Activated T-helper 1 cell treated with anti-CD3 and anti-CD28 coated beads, Interleukin-12 subunit alpha, Interleukin-12 subunit beta, Interleukin-2, Interleukin-4 antibody, amounts not matched to agents 30 ng/mL and 10 ng/mL and 1 ng/mL, durations not matched to agents 14 hours and 24 hours and 36 hours (primary cell): Measurements from ENCODE around the gene CRLF2. TPM values are rescaled to one million over a fixed set of nuclear protein-coding genes. Genes with fewer than 3 reads are reported as not detected.
"Not testable (repeated sequence)": the region's sequence is repeated elsewhere in the genome, so short reads cannot be mapped to it uniquely, and the experiment has no call there.

ENCODE experiments used
- DNase-seq: peaks from one replicate; pipeline ENCODE4 v3.0.0; 2021; ENCODE audit warnings: low spot score
- H3K27ac Mint-ChIP-seq: one replicate; pipeline ENCODE4 v1.8.0; 2021; ENCODE audit warnings: mild to moderate bottlenecking, mixed read lengths
- H3K27me3 Mint-ChIP-seq: one replicate; pipeline ENCODE4 v1.8.0; 2022; ENCODE audit warnings: mild to moderate bottlenecking, moderate library complexity, mixed read lengths; ENCODE audit not compliant: insufficient read depth
- H3K36me3 Mint-ChIP-seq: one replicate; pipeline ENCODE4 v1.8.0; 2021; ENCODE audit warnings: low read depth, mixed read lengths
- H3K4me1 Mint-ChIP-seq: one replicate; pipeline ENCODE4 v1.8.0; 2021; ENCODE audit warnings: low read depth, mixed read lengths
- H3K4me3 Mint-ChIP-seq: one replicate; pipeline ENCODE4 v1.8.0; 2021; ENCODE audit warnings: mild to moderate bottlenecking, moderate library complexity, mixed read lengths
- H3K9me3 Mint-ChIP-seq: one replicate; pipeline ENCODE4 v1.8.0; 2021; ENCODE audit warnings: mixed read lengths
- intact Hi-C: fragments of 100-400 bp; cut with micrococcal nuclease; formaldehyde crosslinking; loops from one replicate; pipeline ENCODE4 v1.15.1; 2024
- total RNA-seq: library from RNA; stranded (reverse); gene quantifications from 2 replicates; pipeline ENCODE4 v1.2.3, GENCODE V29; 2022

Gene CRLF2
- total RNA-seq, 1 donor from 2014 or later: 1.3 TPM

GRCh38 chrX:1156681-1157455 lies 55.6 kb downstream of the CRLF2 start:
- H3K36me3 Mint-ChIP-seq, H3K4me1 Mint-ChIP-seq, H3K27me3 Mint-ChIP-seq, H3K27ac Mint-ChIP-seq, DNase-seq, H3K4me3 Mint-ChIP-seq, intact Hi-C loops: not testable (repeated sequence)
- H3K9me3 Mint-ChIP-seq: peaks cover 17% of the 10 kb centered on the region

GRCh38 chrX:1153940-1154339 lies 58.5 kb downstream of the CRLF2 start:
- intact Hi-C loops: no loop called here
- no peaks in the 10 kb centered on the region for H3K4me1 Mint-ChIP-seq
- no peak overlapping the region for H3K27ac Mint-ChIP-seq
- H3K4me3 Mint-ChIP-seq: no peak overlapping the region
- no peaks in the 10 kb centered on the region for H3K36me3 Mint-ChIP-seq
- no peaks in the 10 kb centered on the region for H3K9me3 Mint-ChIP-seq
- DNase-seq: no peak
- H3K27me3 Mint-ChIP-seq: no peaks in the 10 kb centered on the region

GRCh38 chrX:1152090-1152489 lies 60.4 kb downstream of the CRLF2 start:
- Mint-ChIP-seq H3K27me3 (peaks cover 2% of the 10 kb centered on the region), H3K27ac (no peak overlapping the region), H3K9me3 (no peaks in the 10 kb centered on the region), H3K36me3 (no peaks in the 10 kb centered on the region), H3K4me3 (no peak overlapping the region), H3K4me1 (no peaks in the 10 kb centered on the region)
- intact Hi-C loops: no loop called here
- DNase-seq: no peak

GRCh38 chrX:1151378-1152077 lies 60.9 kb downstream of the CRLF2 start:
- Mint-ChIP-seq H3K9me3 (no peaks in the 10 kb centered on the region), H3K4me1 (no peaks in the 10 kb centered on the region), H3K4me3 (no peak overlapping the region), H3K27ac (no peak overlapping the region), H3K36me3 (no peaks in the 10 kb centered on the region), H3K27me3 (peaks cover 2% of the 10 kb centered on the region)
- intact Hi-C loops: no loop called here
- DNase-seq: no peak

DNA sequence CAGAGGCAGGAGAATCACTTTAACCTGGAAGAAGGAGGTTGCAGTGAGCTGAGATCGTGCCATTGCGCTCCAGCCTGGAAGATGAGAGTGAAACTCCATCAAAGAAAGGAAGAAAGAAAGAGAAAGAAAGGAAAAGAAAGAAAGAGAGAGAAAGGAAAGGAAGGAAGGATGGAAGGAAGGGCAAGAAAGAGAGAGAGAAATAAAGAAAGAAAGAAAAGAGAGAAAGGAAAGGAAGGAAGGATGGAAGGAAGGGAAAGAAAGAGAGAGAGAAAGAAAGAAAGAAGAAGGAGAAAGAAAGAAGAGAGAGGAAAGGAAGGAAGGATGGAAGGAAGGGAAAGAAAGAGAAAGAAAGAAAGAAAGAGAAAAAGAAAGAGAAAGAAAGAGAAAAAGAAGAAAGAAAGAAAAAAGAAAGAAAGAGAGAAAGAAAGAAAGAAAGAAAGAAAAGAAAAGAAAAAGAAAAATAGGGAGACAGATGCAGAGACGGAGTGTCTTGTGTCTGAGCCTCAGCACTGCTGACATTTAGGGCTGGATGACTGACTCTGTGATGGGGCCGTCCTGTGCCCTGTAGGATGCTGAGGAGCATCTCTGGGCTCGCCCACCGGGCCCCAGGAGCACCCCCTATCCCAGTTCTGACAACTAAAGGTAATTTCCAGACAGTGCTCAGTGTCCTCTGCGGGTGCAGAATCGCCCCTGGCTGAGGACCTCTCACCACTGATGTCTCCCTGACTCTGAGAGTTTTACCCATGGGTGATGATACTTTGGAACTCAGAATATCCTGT lies 61.7 kb downstream of the CRLF2 start:
- H3K27me3 Mint-ChIP-seq: peaks cover 2% of the 10 kb centered on the region
- no peak overlapping the region for H3K27ac Mint-ChIP-seq
- H3K4me3 Mint-ChIP-seq: no peak overlapping the region
- DNase-seq: no peak
- intact Hi-C loops: no loop called here
- H3K9me3 Mint-ChIP-seq: no peaks in the 10 kb centered on the region
- no peaks in the 10 kb centered on the region for H3K36me3 Mint-ChIP-seq
- no peaks in the 10 kb centered on the region for H3K4me1 Mint-ChIP-seq

DNA sequence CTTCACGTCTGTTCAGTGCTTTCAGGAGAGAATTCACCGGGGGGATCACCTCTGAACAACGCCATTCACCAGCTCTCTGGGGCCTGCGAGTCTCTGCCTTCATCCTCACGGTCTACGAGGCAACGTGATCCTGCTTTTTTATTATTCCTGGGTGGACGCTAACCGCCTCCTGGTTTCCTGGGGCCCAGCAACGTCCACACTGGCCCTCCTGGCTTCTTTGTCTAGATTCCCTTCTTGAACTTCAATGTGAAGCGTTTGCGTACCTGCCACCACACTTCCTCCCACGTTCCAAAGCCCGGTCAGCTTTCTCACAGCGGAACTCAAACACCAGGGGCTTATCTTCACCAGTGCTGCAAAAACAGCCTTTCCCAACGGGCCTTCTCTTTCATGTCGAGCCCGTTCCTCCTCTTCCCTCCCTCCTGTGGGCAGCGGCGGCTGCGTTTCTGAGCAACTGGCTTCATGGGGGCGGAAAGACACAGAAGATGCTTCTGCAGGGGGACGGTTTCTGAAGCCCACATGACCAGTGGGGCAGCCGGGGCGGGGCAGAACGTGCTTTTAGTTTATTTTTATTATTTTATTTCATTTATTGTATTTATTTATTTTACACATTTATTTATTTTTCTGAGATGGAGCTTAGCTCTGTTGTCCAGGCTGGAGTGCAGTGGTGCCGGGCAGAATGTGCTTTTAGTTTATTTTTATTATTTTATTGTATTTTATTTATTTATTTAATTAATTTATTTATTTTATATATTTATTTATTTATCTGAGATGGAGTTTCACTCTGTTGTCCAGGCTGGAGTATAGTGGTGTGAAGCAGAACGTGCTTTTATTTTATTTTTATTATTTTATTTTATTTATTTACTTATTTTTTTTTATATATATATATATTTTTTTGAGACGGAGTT lies 64.6 kb downstream of the CRLF2 start:
- no peak overlapping the region for H3K27ac Mint-ChIP-seq
- intact Hi-C loops: no loop called here

GRCh38 chrX:1144293-1144692 lies 68.2 kb downstream of the CRLF2 start:
- H3K4me3 Mint-ChIP-seq: no peak overlapping the region
- H3K9me3 Mint-ChIP-seq: no peaks in the 10 kb centered on the region
- no peak for DNase-seq
- intact Hi-C loops: no loop called here
- peaks cover 2% of the 10 kb centered on the region for H3K27me3 Mint-ChIP-seq
- no peak overlapping the region for H3K27ac Mint-ChIP-seq
- H3K4me1 Mint-ChIP-seq: no peaks in the 10 kb centered on the region
- no peaks in the 10 kb centered on the region for H3K36me3 Mint-ChIP-seq

More for the DNA sequence above, 64.6 kb downstream of the CRLF2 start:
- Mint-ChIP-seq H3K27me3 (peaks cover 2% of the 10 kb centered on the region), H3K36me3 (no peaks in the 10 kb centered on the region), H3K4me1 (no peaks in the 10 kb centered on the region), H3K9me3 (no peaks in the 10 kb centered on the region), H3K4me3 (no peak overlapping the region)
- no peak for DNase-seq

Other genes with a start within 250 kb of the CRLF2 start
- gene CSF2RA, start 56.2 kb upstream of the CRLF2 start, total RNA-seq: 0.24 and 0.52 TPM in 2 replicates
- gene IL3RA, start 124.1 kb upstream of the CRLF2 start, total RNA-seq: 4.2 and 5.3 TPM in 2 replicates
- 281 and 289 TPM in 2 replicates for gene SLC25A6, start 179.5 kb upstream of the CRLF2 start, total RNA-seq
- gene ASMTL, start 240.3 kb upstream of the CRLF2 start, total RNA-seq: 45.4 and 48.0 TPM in 2 replicates